ENCODE results near the gene LRRC36. TPM values are rescaled to one million over a fixed set of nuclear protein-coding genes. Genes with fewer than 3 reads are reported as not detected.

The LRRC36 gene
- total and polyA plus RNA-seq, 10 of the 15 experiments (the other 5 are each of a cell fraction or from before 2014, with no cell fraction given) = 0.45 to 2.0 (median 0.75) TPM; not detected in 1

DNA sequence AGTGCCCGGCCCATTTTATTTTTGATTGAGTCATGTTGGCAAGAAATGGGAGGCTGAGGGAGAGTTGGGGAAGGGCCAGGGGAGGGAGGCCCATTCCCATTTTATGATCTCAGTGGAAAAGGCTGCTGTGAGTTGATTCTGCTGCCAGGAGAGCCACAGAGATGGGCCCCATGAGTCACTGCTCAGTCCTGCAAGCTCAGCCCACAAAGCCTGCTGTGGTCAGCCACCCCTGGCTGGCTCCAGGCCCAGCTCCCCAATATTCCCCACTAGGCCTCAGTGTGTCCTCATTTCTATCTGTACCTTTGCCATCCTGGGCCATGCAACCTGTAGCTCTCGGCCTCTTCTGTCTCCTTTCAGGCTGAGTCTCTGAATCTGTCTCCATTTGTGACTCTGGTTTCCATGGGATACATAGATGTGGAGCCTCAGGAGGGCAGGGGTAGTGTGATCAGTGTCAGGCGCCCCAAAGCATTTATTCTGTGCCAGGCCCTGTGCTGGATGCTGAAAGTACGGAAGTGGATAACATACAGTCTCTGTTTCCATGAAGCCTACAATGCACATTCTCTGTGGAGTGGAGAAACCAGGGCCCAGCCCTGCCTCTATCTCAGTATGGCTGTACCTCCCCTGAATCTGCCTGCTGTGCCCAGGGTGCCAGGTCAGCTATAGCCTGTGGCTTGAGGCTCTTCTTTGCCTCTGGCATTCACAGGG, 49.2 kb upstream of the LRRC36 start:
- 78% methylated on average over 4 of the region's 4 CpGs for WGBS (ENCODE audit: insufficient coverage, insufficient replicate concordance, low lambda C conversion rate, missing lambda C conversion rate)
- ATAC-seq = peak; percentile 7
- Histone ChIP-seq H3K9me3 (replicated peaks; ENCODE audit: control insufficient read depth, insufficient read depth, low read length) (no peaks in the 10 kb centered on the region), H3K4me3 (no peak overlapping the region), H3K27ac (ENCODE audit: control insufficient read depth, insufficient read depth) (no peak overlapping the region), H3K4me1 (ENCODE audit: control insufficient read depth, insufficient read depth, low read length) (peaks cover 4% of the 10 kb centered on the region; the same call in 1 of the 2 replicates), H3K27me3 (replicated peaks in 1 of 2; ENCODE audit: control insufficient read depth in 2 of 2, insufficient read depth in 2 of 2, low read length in 1 of 2) (no peaks in the 10 kb centered on the region), H3K4me2 (ENCODE audit: control insufficient read depth, insufficient read depth) (peak overlapping the region; percentile 1; the same call in 1 of the 2 replicates), H3K9ac (ENCODE audit: control insufficient read depth, insufficient read depth, low read length) (no peak overlapping the region), H3K36me3 (ENCODE audit: control insufficient read depth in 2 of 2, insufficient read depth in 2 of 2, low read length in 1 of 2) (no peaks in the 10 kb centered on the region; a peak in 1 of 4 replicates), H3K79me2 (ENCODE audit: control insufficient read depth, insufficient read depth, low read length) (0 out of 2 replicates have a peak, but pooled peaks cover 2% of the 10 kb centered on the region), H2AFZ (ENCODE audit: control insufficient read depth, low read depth, low read length) (no peak overlapping the region), H4K20me1 (ENCODE audit: control insufficient read depth, insufficient read depth) (no peaks in the 10 kb centered on the region)
- in situ Hi-C loops (cut with MboI) (no loop called here), intact Hi-C loops (cut with micrococcal nuclease; ENCODE audit: unreplicated experiment) (loop anchor here (5.0 kb wide), 2 partner anchors 50 to 120 kb away; partner anchors contain the start of genes KCTD19 and LRRC36)
- POLR2A ChIA-PET = no interaction called here
- SMC1A ChIA-PET (ENCODE audit: uncharacterized antibody, unreplicated experiment) = interaction anchor here (0.6 to 3.6 kb wide), 6 partner anchors 12 to 62 kb away, joined by 3 to 16 read pairs (median 6); no protein-coding TSS in a partner anchor
- BruUV-seq (replicated peaks) = TSS peak; percentile 69
- no peak for DNase-seq (ENCODE audit: low read depth, low spot score)
- no peak for FAIRE-seq
- RAD21 ChIA-PET (ENCODE audit: unreplicated experiment) = interaction anchor here (0.7 to 2.3 kb wide), 6 partner anchors 17 to 122 kb away, joined by 3 to 9 read pairs (median 6); partner anchors contain the start of gene TMEM208
- CTCF ChIA-PET = interaction anchor here (0.5 to 3.0 kb wide), 14 partner anchors 10 to 188 kb away, joined by 3 to 23 read pairs (median 4); partner anchors contain the start of genes FHOD1 and KCTD19
- TF ChIP-seq SMAD5 (IDR thresholded peaks at IDR 0.05; ENCODE audit: low read depth) (no peak), HCFC1 (IDR thresholded peaks at IDR 0.05; ENCODE audit: low read length) (no peak), MTA3 (IDR thresholded peaks at IDR 0.05; ENCODE audit: borderline replicate concordance, low read length) (no peak), EP300 (IDR thresholded peaks at IDR 0.05; ENCODE audit: borderline replicate concordance in 1 of 2, control insufficient read depth in 1 of 2, low read depth in 2 of 2, low read length in 2 of 2) (no peak), RBBP5 (conservative IDR thresholded peaks at IDR 0.05) (no peak), NR2C2 (IDR thresholded peaks at IDR 0.05; ENCODE audit: borderline replicate concordance, control insufficient read depth, insufficient read length, low read depth) (no peak), ZBED1 (IDR thresholded peaks at IDR 0.05; ENCODE audit: borderline replicate concordance) (no peak), NR2F1 (conservative IDR thresholded peaks at IDR 0.05) (no peak)
- TF ChIP-seq, protein P1, sequence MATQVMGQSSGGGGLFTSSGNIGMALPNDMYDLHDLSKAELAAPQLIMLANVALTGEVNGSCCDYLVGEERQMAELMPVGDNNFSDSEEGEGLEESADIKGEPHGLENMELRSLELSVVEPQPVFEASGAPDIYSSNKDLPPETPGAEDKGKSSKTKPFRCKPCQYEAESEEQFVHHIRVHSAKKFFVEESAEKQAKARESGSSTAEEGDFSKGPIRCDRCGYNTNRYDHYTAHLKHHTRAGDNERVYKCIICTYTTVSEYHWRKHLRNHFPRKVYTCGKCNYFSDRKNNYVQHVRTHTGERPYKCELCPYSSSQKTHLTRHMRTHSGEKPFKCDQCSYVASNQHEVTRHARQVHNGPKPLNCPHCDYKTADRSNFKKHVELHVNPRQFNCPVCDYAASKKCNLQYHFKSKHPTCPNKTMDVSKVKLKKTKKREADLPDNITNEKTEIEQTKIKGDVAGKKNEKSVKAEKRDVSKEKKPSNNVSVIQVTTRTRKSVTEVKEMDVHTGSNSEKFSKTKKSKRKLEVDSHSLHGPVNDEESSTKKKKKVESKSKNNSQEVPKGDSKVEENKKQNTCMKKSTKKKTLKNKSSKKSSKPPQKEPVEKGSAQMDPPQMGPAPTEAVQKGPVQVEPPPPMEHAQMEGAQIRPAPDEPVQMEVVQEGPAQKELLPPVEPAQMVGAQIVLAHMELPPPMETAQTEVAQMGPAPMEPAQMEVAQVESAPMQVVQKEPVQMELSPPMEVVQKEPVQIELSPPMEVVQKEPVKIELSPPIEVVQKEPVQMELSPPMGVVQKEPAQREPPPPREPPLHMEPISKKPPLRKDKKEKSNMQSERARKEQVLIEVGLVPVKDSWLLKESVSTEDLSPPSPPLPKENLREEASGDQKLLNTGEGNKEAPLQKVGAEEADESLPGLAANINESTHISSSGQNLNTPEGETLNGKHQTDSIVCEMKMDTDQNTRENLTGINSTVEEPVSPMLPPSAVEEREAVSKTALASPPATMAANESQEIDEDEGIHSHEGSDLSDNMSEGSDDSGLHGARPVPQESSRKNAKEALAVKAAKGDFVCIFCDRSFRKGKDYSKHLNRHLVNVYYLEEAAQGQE (IDR thresholded peaks at IDR 0.05; ENCODE audit: low read depth, low read length) = no peak
- TF ChIP-seq, protein P2, sequence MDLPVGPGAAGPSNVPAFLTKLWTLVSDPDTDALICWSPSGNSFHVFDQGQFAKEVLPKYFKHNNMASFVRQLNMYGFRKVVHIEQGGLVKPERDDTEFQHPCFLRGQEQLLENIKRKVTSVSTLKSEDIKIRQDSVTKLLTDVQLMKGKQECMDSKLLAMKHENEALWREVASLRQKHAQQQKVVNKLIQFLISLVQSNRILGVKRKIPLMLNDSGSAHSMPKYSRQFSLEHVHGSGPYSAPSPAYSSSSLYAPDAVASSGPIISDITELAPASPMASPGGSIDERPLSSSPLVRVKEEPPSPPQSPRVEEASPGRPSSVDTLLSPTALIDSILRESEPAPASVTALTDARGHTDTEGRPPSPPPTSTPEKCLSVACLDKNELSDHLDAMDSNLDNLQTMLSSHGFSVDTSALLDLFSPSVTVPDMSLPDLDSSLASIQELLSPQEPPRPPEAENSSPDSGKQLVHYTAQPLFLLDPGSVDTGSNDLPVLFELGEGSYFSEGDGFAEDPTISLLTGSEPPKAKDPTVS (IDR thresholded peaks at IDR 0.05; ENCODE audit: low read depth, low read length) = no peak
- TF ChIP-seq, protein P3, sequence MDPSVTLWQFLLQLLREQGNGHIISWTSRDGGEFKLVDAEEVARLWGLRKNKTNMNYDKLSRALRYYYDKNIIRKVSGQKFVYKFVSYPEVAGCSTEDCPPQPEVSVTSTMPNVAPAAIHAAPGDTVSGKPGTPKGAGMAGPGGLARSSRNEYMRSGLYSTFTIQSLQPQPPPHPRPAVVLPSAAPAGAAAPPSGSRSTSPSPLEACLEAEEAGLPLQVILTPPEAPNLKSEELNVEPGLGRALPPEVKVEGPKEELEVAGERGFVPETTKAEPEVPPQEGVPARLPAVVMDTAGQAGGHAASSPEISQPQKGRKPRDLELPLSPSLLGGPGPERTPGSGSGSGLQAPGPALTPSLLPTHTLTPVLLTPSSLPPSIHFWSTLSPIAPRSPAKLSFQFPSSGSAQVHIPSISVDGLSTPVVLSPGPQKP (IDR thresholded peaks at IDR 0.05; ENCODE audit: low read depth, low read length) = no peak
- TF ChIP-seq, protein P4, sequence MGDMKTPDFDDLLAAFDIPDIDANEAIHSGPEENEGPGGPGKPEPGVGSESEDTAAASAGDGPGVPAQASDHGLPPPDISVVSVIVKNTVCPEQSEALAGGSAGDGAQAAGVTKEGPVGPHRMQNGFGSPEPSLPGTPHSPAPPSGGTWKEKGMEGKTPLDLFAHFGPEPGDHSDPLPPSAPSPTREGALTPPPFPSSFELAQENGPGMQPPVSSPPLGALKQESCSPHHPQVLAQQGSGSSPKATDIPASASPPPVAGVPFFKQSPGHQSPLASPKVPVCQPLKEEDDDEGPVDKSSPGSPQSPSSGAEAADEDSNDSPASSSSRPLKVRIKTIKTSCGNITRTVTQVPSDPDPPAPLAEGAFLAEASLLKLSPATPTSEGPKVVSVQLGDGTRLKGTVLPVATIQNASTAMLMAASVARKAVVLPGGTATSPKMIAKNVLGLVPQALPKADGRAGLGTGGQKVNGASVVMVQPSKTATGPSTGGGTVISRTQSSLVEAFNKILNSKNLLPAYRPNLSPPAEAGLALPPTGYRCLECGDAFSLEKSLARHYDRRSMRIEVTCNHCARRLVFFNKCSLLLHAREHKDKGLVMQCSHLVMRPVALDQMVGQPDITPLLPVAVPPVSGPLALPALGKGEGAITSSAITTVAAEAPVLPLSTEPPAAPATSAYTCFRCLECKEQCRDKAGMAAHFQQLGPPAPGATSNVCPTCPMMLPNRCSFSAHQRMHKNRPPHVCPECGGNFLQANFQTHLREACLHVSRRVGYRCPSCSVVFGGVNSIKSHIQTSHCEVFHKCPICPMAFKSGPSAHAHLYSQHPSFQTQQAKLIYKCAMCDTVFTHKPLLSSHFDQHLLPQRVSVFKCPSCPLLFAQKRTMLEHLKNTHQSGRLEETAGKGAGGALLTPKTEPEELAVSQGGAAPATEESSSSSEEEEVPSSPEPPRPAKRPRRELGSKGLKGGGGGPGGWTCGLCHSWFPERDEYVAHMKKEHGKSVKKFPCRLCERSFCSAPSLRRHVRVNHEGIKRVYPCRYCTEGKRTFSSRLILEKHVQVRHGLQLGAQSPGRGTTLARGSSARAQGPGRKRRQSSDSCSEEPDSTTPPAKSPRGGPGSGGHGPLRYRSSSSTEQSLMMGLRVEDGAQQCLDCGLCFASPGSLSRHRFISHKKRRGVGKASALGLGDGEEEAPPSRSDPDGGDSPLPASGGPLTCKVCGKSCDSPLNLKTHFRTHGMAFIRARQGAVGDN (IDR thresholded peaks at IDR 0.05) = no peak
